HCT116 (cell line): Measurements from ENCODE around the gene CPED1. TPM values are rescaled to one million over a fixed set of nuclear protein-coding genes. Genes with fewer than 3 reads are reported as not detected.
A peak's percentile ranks its signal among the peaks of the same experiment; 100 is the strongest.

Experiments
- ATAC-seq: fragments of 200-7000 bp; cut with Tn5 transposase; 2 replicates; pipeline ENCODE4 v1.9.1; 2020; ENCODE audit warnings: mild to moderate bottlenecking, moderate library complexity
- BruUV-seq: library from RNA; stranded (reverse); fragments of 400-500 nt; replicated peaks from 2 replicates; lab custom pipeline; 2021; lab: Mats Ljungman, UMichigan
- CTCF ChIA-PET: fragments of 300-600 bp; sonication (Branson Sonifier 250); formaldehyde crosslinking; loops from one replicate; lab custom pipeline; 2021; ENCODE audit warnings: antibody characterized with exemption; lab: Charles Lee
- POLR2A ChIA-PET: fragments of 300-600, 350-600 bp; sonication (Branson Sonifier 250); formaldehyde crosslinking; loops from one replicate; lab custom pipeline; 2021; ENCODE audit warnings: antibody characterized with exemption; lab: Charles Lee
- RAD21 ChIA-PET, 2 experiments: fragments of 300-600 bp; sonication (Branson Sonifier 250); formaldehyde crosslinking; loops; one replicate each; lab custom pipeline; 2023; ENCODE audit warnings: low total read pairs in 2 of 2; ENCODE audit not compliant: uncharacterized antibody in 2 of 2, unreplicated experiment in 2 of 2, low non-redundant PET in 1 of 2; lab: Charles Lee
- DNase-seq: peaks from one replicate; pipeline ENCODE4 v3.0.0-alpha.2; 2010; ENCODE audit warnings: low read depth, low spot score
- H2AFZ ChIP-seq: fragments of 200-600 bp; shearing (Covaris generic), sonication (generic); 2 replicates; pipeline ENCODE4 v1.6.1; 2017; ENCODE audit warnings: low read depth, mixed run types, mixed read lengths, antibody characterized with exemption, low read length; ENCODE audit not compliant: poor library complexity, severe bottlenecking
- H3K27ac ChIP-seq: 2 replicates; pipeline ENCODE4 v1.5.1; 2012; ENCODE audit warnings: low read depth, low read length
- H3K27me3 ChIP-seq: fragments of 200-600 bp; sonication (generic); 2 replicates; pipeline ENCODE4 v1.6.1; 2016; ENCODE audit warnings: mixed run types, low read length, mixed read lengths; ENCODE audit not compliant: insufficient read depth
- H3K36me3 ChIP-seq, 2 experiments: fragments of 200-500 bp in 1 of 2; fragments of 200-600 bp in 1 of 2; sonication (Bioruptor generic) in 1 of 2; sonication (generic) in 1 of 2; 2 replicates each; pipeline versions ENCODE4 v1.5.1 to v1.6.1; 2014 to 2016; ENCODE audit warnings: low read length in 2 of 2, inconsistent platforms in 1 of 2, mixed read lengths in 1 of 2, mixed run types in 1 of 2; ENCODE audit not compliant: insufficient read depth in 2 of 2, control insufficient read depth in 1 of 2
- H3K4me1 ChIP-seq, 2 experiments: fragments of 200-600 bp in 1 of 2; sonication (generic) in 1 of 2; 2 replicates each; pipeline versions ENCODE4 v1.5.1 to v1.6.1; 2012 to 2017; ENCODE audit warnings: low read length in 2 of 2, inconsistent platforms in 1 of 2, mild to moderate bottlenecking in 1 of 2, mixed read lengths in 1 of 2, mixed run types in 1 of 2, moderate library complexity in 1 of 2; ENCODE audit not compliant: insufficient read depth in 2 of 2, control insufficient read depth in 1 of 2
- H3K4me2 ChIP-seq: fragments of 200-600 bp; sonication (generic); 2 replicates; pipeline ENCODE4 v1.6.1; 2017; ENCODE audit warnings: mixed run types, low read length, mixed read lengths
- H3K4me3 ChIP-seq, 2 experiments: fragments of 200-600 bp in 1 of 2; sonication (generic) in 1 of 2; replicated peaks in 1 of 2; 2 replicates each; pipeline ENCODE4 v1.5.1; 2011 to 2016; ENCODE audit warnings: low read length in 2 of 2, control low read depth in 1 of 2, low read depth in 1 of 2, mild to moderate bottlenecking in 1 of 2, mixed read lengths in 1 of 2, mixed run types in 1 of 2
- H3K79me2 ChIP-seq: fragments of 200-600 bp; sonication (generic); 2 replicates; pipeline ENCODE4 v1.6.1; 2017; ENCODE audit warnings: mild to moderate bottlenecking, mixed run types, low read length, moderate library complexity, mixed read lengths; ENCODE audit not compliant: insufficient read depth
- H3K9ac ChIP-seq: fragments of 200-600 bp; sonication (generic); 2 replicates; pipeline ENCODE4 v1.6.1; 2016; ENCODE audit warnings: low read length, mixed read lengths
- H3K9me2 ChIP-seq: fragments of 200-600 bp; sonication (generic), shearing (Covaris generic); 2 replicates; pipeline ENCODE4 v1.6.1; 2017; ENCODE audit warnings: mixed run types, mild to moderate bottlenecking, moderate library complexity; ENCODE audit not compliant: insufficient read depth
- H3K9me3 ChIP-seq, 2 experiments: fragments of 200-500 bp in 1 of 2; fragments of 200-600 bp in 1 of 2; sonication (Bioruptor generic) in 1 of 2; sonication (generic) in 1 of 2; 2 replicates each; pipeline ENCODE4 v1.6.1; 2014 to 2017; ENCODE audit warnings: low read length in 2 of 2, mixed read lengths in 2 of 2, inconsistent platforms in 1 of 2, low read depth in 1 of 2, mild to moderate bottlenecking in 1 of 2, mixed run types in 1 of 2, moderate library complexity in 1 of 2; ENCODE audit not compliant: control insufficient read depth in 1 of 2, insufficient read depth in 1 of 2
- H4K20me1 ChIP-seq: fragments of 200-600 bp; sonication (generic), shearing (Covaris generic); 2 replicates; pipeline ENCODE4 v1.6.1; 2017; ENCODE audit warnings: mixed run types, mild to moderate bottlenecking, moderate library complexity; ENCODE audit not compliant: insufficient read depth
- POLR2A ChIP-seq: IDR thresholded peaks from 2 replicates; pipeline ENCODE4 v1.7.0; 2011; ENCODE audit warnings: borderline replicate concordance; ENCODE audit not compliant: insufficient read depth, insufficient read length; ENCODE audit errors: extremely low read depth
- RAD21 ChIP-seq: IDR thresholded peaks from 2 replicates; pipeline ENCODE4 v1.6.1; 2012; ENCODE audit warnings: low read depth, mild to moderate bottlenecking
- REST ChIP-seq: IDR thresholded peaks from 2 replicates; pipeline ENCODE4 v1.6.1; 2012; ENCODE audit warnings: low read depth
- TCF7L2 ChIP-seq: IDR thresholded peaks from 2 replicates; pipeline ENCODE4 v1.7.0; 2011; ENCODE audit warnings: borderline replicate concordance, inconsistent platforms; ENCODE audit not compliant: insufficient read depth, insufficient read length; ENCODE audit errors: extremely low read depth
- ZBTB33 ChIP-seq: IDR thresholded peaks from 2 replicates; pipeline ENCODE4 v1.6.1; 2011; ENCODE audit warnings: mild to moderate bottlenecking, low read length, moderate library complexity; ENCODE audit not compliant: insufficient replicate concordance; ENCODE audit errors: extremely low read depth
- intact Hi-C: fragments of 100-400 bp; cut with micrococcal nuclease; formaldehyde crosslinking; loops from 2 replicates; pipeline ENCODE4 v1.10.0; 2022
- total RNA-seq: library from RNA; stranded (reverse); gene quantifications from one replicate; pipeline ENCODE4 v1.2.1, GENCODE V29; 2021; ENCODE audit not compliant: unreplicated experiment

Gene CPED1
- total RNA-seq, 1 experiment from 2014 or later: 1.2 TPM

GRCh38 chr7:121075952-121076349 is 87.4 kb downstream of the CPED1 start:
- POLR2A ChIA-PET: no interaction called here
- CTCF ChIA-PET: interaction anchor here (1.3 kb wide), 1 partner anchor 284 kb away, joined by 4 read pairs; no protein-coding TSS in a partner anchor
- intact Hi-C loops: no loop called here

More at GRCh38 chr7:121075952-121076349, 87.4 kb downstream of the CPED1 start:
- H3K9ac ChIP-seq: no peak overlapping the region
- H3K9me3 ChIP-seq: no peaks in the 10 kb centered on the region
- no peak for TF ChIP-seq ZBTB33
- no peak for TF ChIP-seq POLR2A
- TF ChIP-seq TCF7L2: no peak
- no peak for TF ChIP-seq RAD21
- TF ChIP-seq REST: no peak
- peaks cover 0 to 10% of the 10 kb centered on the region in 2 experiments; a peak in 2 of 4 replicates for H3K4me1 ChIP-seq
- H4K20me1 ChIP-seq: no peaks in the 10 kb centered on the region
- DNase-seq (no peak), ATAC-seq (no peak)
- H3K4me2 ChIP-seq: peak overlapping the region; percentile 39; the same call in 1 of the 2 replicates
- RAD21 ChIA-PET: no interaction called here
- no peaks in the 10 kb centered on the region for H3K9me2 ChIP-seq
- no peaks in the 10 kb centered on the region for H3K27me3 ChIP-seq
- H3K4me3 ChIP-seq: no peak overlapping the region
- H3K27ac ChIP-seq: no peak overlapping the region
- H3K79me2 ChIP-seq: no peaks in the 10 kb centered on the region
- H2AFZ ChIP-seq: peak overlapping the region; percentile 55
- H3K36me3 ChIP-seq: no peaks in the 10 kb centered on the region
- BruUV-seq: no TSS peak
